Panc1 (cell line): ENCODE data around the gene FUT8.

Experiments used
- CTCF ChIP-seq: fragments of 450-650 bp; IDR thresholded peaks from 2 replicates; pipeline ENCODE4 v1.5.1; 2017; ENCODE audit warnings: mild to moderate bottlenecking
- POLR2AphosphoS5 ChIP-seq: IDR thresholded peaks from 2 replicates; pipeline ENCODE4 v1.6.1; 2012; ENCODE audit warnings: mild to moderate bottlenecking, low read depth, low read length, moderate library complexity
- REST ChIP-seq, 2 experiments: IDR thresholded peaks; 2 replicates each; pipeline ENCODE4 v1.6.1; 2011 to 2012; ENCODE audit warnings: low read depth in 2 of 2, control low read depth in 1 of 2, low read length in 1 of 2, mild to moderate bottlenecking in 1 of 2, moderate library complexity in 1 of 2; ENCODE audit not compliant: insufficient read depth in 1 of 2
- SIN3A ChIP-seq: IDR thresholded peaks from 2 replicates; pipeline ENCODE4 v1.6.1; 2012; ENCODE audit warnings: low read depth, mild to moderate bottlenecking, low read length, moderate library complexity, borderline replicate concordance; ENCODE audit not compliant: insufficient read depth
- TCF7L2 ChIP-seq: IDR thresholded peaks from 2 replicates; pipeline ENCODE4 v1.6.1; 2011; ENCODE audit warnings: mild to moderate bottlenecking, low read depth, low read length, inconsistent platforms

- TF ChIP-seq CTCF (no peak), POLR2AphosphoS5 (no peak), SIN3A (no peak), TCF7L2 (no peak), REST (IDR thresholded peaks at IDR 0.05; ENCODE audit: insufficient read depth in 1 of 2, low read depth in 2 of 2, low read length in 1 of 2) (no peak)
Observed at GRCh38 chr14:65790172-65790815, 377.8 kb downstream of the FUT8 start.
